Motor neuron (in vitro differentiated cells): ENCODE results near the gene CAB39L. TPM values are rescaled to one million over a fixed set of nuclear protein-coding genes. Genes with fewer than 3 reads are reported as not detected.

Source experiments
- ATAC-seq, 8 experiments: fragments of 200-7000 bp; cut with Tn5 transposase; replicated peaks in 6 of 8; 2 replicates each; pipeline ENCODE4 v1.8.0; 2021; ENCODE audit warnings: mild to moderate bottlenecking in 8 of 8, moderate library complexity in 8 of 8
- H3K27ac ChIP-seq, 2 donors: fragments of 250-450 bp; sonication (Bioruptor Pico); 2 replicates each; pipeline ENCODE4 v1.9.0; 2021; ENCODE audit warnings: antibody characterized with exemption in 2 of 2, mild to moderate bottlenecking in 2 of 2, moderate library complexity in 1 of 2
- H3K4me1 ChIP-seq, 2 donors: fragments of 250-450 bp; sonication (Bioruptor Pico); replicated peaks in 1 of 2; 2 replicates each; pipeline ENCODE4 v1.6.1; 2021; ENCODE audit warnings: antibody characterized with exemption in 2 of 2, mild to moderate bottlenecking in 2 of 2, moderate library complexity in 1 of 2
- H3K4me3 ChIP-seq, 5 donors: fragments of 250-450 bp; sonication (Bioruptor Pico); 2 replicates each; pipeline ENCODE4 v1.9.0; 2021; ENCODE audit warnings: antibody characterized with exemption in 5 of 5, mild to moderate bottlenecking in 5 of 5, moderate library complexity in 4 of 5
- WGBS, 10 experiments: fragments of 450-650 bp; shearing (Covaris generic); methylation state at CpG; one replicate each; pipeline ENCODE4 v1.0.0; 2022; 5-methylcytosine and 5-hydroxymethylcytosine counted together
- in situ Hi-C, 9 experiments: fragments of 400-800 bp; cut with MboI; loops; one replicate each; pipeline ENCODE4 v1.15.0; 2021; ENCODE audit warnings: low sequenced_read_pairs in 9 of 9, low pct_unique_long_range_greater_than_20kb in 2 of 9; ENCODE audit not compliant: unreplicated experiment in 9 of 9
- total RNA-seq, 8 experiments: library from RNA; unstranded; fragments of 300-600 nt; gene quantifications; 2 replicates each; pipeline versions ENCODE4 v1.2.3 to v1.2.4, GENCODE V29; 2022

CAB39L gene
- total RNA-seq, 8 experiments from 2014 or later: 5.1 to 21.3 (median 10.3) TPM

- 0 to 100% (median 67%) methylated on average over 1 to 2 of the region's 2 CpGs; no CpG with 5 or more reads in 2 of the 10 experiments for whole genome bisulfite sequencing, 10 experiments
- H3K27ac ChIP-seq: no peak overlapping the region
- peaks cover 4 to 5% of the 10 kb centered on the region in 2 donors for H3K4me1 ChIP-seq
- in situ Hi-C loops: no loop called here
- no peak for ATAC-seq
- no peak overlapping the region for H3K4me3 ChIP-seq
Observed at GRCh38 chr13:49373716-49374115, 70.1 kb downstream of the CAB39L start.

GRCh38 chr13:49371943-49372613 is 71.8 kb downstream of the CAB39L start:
- no peak overlapping the region for H3K4me3 ChIP-seq
- H3K4me1 ChIP-seq: peaks cover 5 to 8% of the 10 kb centered on the region in 2 donors
- no peak overlapping the region for H3K27ac ChIP-seq
- peak in 4 of 8 experiments; percentile 9 to 73 (median 19) for ATAC-seq
- WGBS, 10 experiments: 35 to 100% (median 57%) methylated on average over 1 to 4 of the region's 4 CpGs; no CpG with 5 or more reads in 1 of the 10 experiments
- in situ Hi-C loops: no loop called here

- H3K27ac ChIP-seq: no peak overlapping the region
Observed at GRCh38 chr13:49370371-49370770, 73.5 kb downstream of the CAB39L start.

GRCh38 chr13:49369866-49370265 is 74.0 kb downstream of the CAB39L start:
- ATAC-seq: no peak
- WGBS, 10 experiments: 58 to 100% (median 100%) methylated on average over 1 to 2 of the region's 4 CpGs; no CpG with 5 or more reads in 5 of the 10 experiments
- peaks cover 5 to 8% of the 10 kb centered on the region in 2 donors for H3K4me1 ChIP-seq
- in situ Hi-C loops: no loop called here
- H3K27ac ChIP-seq: no peak overlapping the region
- H3K4me3 ChIP-seq: no peak overlapping the region

More at GRCh38 chr13:49370371-49370770, 73.5 kb downstream of the CAB39L start:
- in situ Hi-C loops: no loop called here
- no peak for ATAC-seq
- H3K4me1 ChIP-seq: peaks cover 5 to 8% of the 10 kb centered on the region in 2 donors
- 50 to 100% (median 72%) methylated on average over 1 to 2 of the region's 2 CpGs; no CpG with 5 or more reads in 2 of the 10 experiments for WGBS, 10 experiments
- no peak overlapping the region for H3K4me3 ChIP-seq

- ATAC-seq: no peak
- no peak overlapping the region for H3K4me3 ChIP-seq
- WGBS, 10 experiments: 58 to 100% (median 71%) methylated on average over 1 to 2 of the region's 2 CpGs
- peaks cover 5 to 8% of the 10 kb centered on the region in 2 donors for H3K4me1 ChIP-seq
- in situ Hi-C loops: no loop called here
- H3K27ac ChIP-seq: no peak overlapping the region
Observed at GRCh38 chr13:49368688-49369087, 75.2 kb downstream of the CAB39L start.

GRCh38 chr13:49367640-49368422 is 76.0 kb downstream of the CAB39L start:
- 43 to 100% (median 58%) methylated on average over 1 to 5 of the region's 5 CpGs for WGBS, 10 experiments
- no peak overlapping the region for H3K27ac ChIP-seq
- H3K4me1 ChIP-seq: peaks cover 5 to 8% of the 10 kb centered on the region in 2 donors
- H3K4me3 ChIP-seq: no peak overlapping the region
- in situ Hi-C loops: no loop called here
- peak in 1 of 8 experiments; percentile 43 for ATAC-seq

- ATAC-seq: no peak
- Histone ChIP-seq H3K4me1 (peaks cover 5 to 8% of the 10 kb centered on the region in 2 donors), H3K4me3 (no peak overlapping the region), H3K27ac (no peak overlapping the region)
- in situ Hi-C loops: no loop called here
- WGBS, 10 experiments: 17 to 100% (median 92%) methylated on average over 2 of the region's 2 CpGs; no CpG with 5 or more reads in 7 of the 10 experiments
Observed at GRCh38 chr13:49366841-49367240, 77.0 kb downstream of the CAB39L start.

- 0 to 100% (median 82%) methylated on average over 1 to 2 of the region's 2 CpGs; no CpG with 5 or more reads in 2 of the 10 experiments for WGBS, 10 experiments
- ATAC-seq: peak in 2 of 8 experiments; percentile 51 to 71
- H3K4me1 ChIP-seq: no peaks in the 10 kb centered on the region
- H3K27ac ChIP-seq: no peak overlapping the region
- H3K4me3 ChIP-seq: no peak overlapping the region
- in situ Hi-C loops: no loop called here
Observed at GRCh38 chr13:49357694-49358093, 86.2 kb downstream of the CAB39L start.

- in situ Hi-C loops: no loop called here
- Histone ChIP-seq H3K27ac (no peak overlapping the region), H3K4me1 (no peaks in the 10 kb centered on the region), H3K4me3 (no peak overlapping the region)
- ATAC-seq: peak in 2 of 8 experiments; percentile 53 to 92
Observed at GRCh38 chr13:49356223-49356622, 87.6 kb downstream of the CAB39L start.

GRCh38 chr13:49354719-49355118 is 89.1 kb downstream of the CAB39L start:
- in situ Hi-C loops: no loop called here
- Histone ChIP-seq H3K4me3 (no peak overlapping the region), H3K27ac (no peak overlapping the region), H3K4me1 (no peaks in the 10 kb centered on the region)
- 0 to 100% (median 75%) methylated on average over 1 of the region's 1 CpG; no CpG with 5 or more reads in 1 of the 10 experiments for WGBS, 10 experiments
- no peak for ATAC-seq

GRCh38 chr13:49353908-49354307 is 90.0 kb downstream of the CAB39L start:
- no peak for ATAC-seq
- in situ Hi-C loops: no loop called here
- WGBS, 10 experiments: 4 to 100% (median 86%) methylated on average over 1 to 3 of the region's 3 CpGs
- Histone ChIP-seq H3K4me1 (no peaks in the 10 kb centered on the region), H3K4me3 (no peak overlapping the region), H3K27ac (no peak overlapping the region)

GRCh38 chr13:49351871-49352270 is 92.0 kb downstream of the CAB39L start:
- no peak for ATAC-seq
- in situ Hi-C loops: no loop called here
- no peaks in the 10 kb centered on the region for H3K4me1 ChIP-seq
- no peak overlapping the region for H3K4me3 ChIP-seq
- no peak overlapping the region for H3K27ac ChIP-seq
- 50 to 100% (median 91%) methylated on average over 2 of the region's 2 CpGs; no CpG with 5 or more reads in 1 of the 10 experiments for WGBS, 10 experiments

GRCh38 chr13:49348751-49349150 is 95.1 kb downstream of the CAB39L start:
- Histone ChIP-seq H3K4me3 (no peak overlapping the region), H3K27ac (no peak overlapping the region), H3K4me1 (no peaks in the 10 kb centered on the region)
- in situ Hi-C loops: no loop called here
- no peak for ATAC-seq
- whole genome bisulfite sequencing, 10 experiments: 73 to 100% (median 80%) methylated on average over 1 to 6 of the region's 7 CpGs; no CpG with 5 or more reads in 6 of the 10 experiments
